Sigmoid colon (tissue), 7 donors: ENCODE data around the gene ATP1A1. TPM values are rescaled to one million over a fixed set of nuclear protein-coding genes. Genes with fewer than 3 reads are reported as not detected.

Experiments used
- DNase-seq: peaks from one replicate; pipeline ENCODE4 v3.0.0-alpha.2; 2019
- H3K27ac ChIP-seq, 4 donors: fragments of 200-600 bp; sonication (generic); one replicate each; pipeline ENCODE4 v1.5.1; 2016 to 2019; ENCODE audit warnings: mild to moderate bottlenecking in 1 of 4
- H3K27me3 ChIP-seq, 3 donors: fragments of 200-600 bp; sonication (generic); one replicate each; pipeline ENCODE4 v1.5.1; 2019; ENCODE audit warnings: mild to moderate bottlenecking in 1 of 3
- H3K36me3 ChIP-seq, 4 donors: fragments of 200-600 bp; sonication (generic); one replicate each; pipeline ENCODE4 v1.5.1; 2016 to 2019
- H3K4me1 ChIP-seq, 4 donors: fragments of 200-600 bp; sonication (generic); one replicate each; pipeline ENCODE4 v1.5.1; 2017 to 2019
- H3K4me3 ChIP-seq, 4 donors: fragments of 200-600 bp; sonication (generic); one replicate each; pipeline ENCODE4 v1.5.1; 2017 to 2019; ENCODE audit warnings: mild to moderate bottlenecking in 2 of 4, moderate library complexity in 1 of 4
- H3K9me3 ChIP-seq, 4 donors: fragments of 200-600 bp in 3 of 4; sonication (generic) in 3 of 4; one replicate each; pipeline versions ENCODE4 v1.5.1 to v1.6.1; 2013 to 2019
- CTCF ChIP-seq, 4 experiments: fragments of 450-650 bp in 3 of 4; fragments of 200-600 bp in 1 of 4; IDR thresholded peaks; one replicate each; pipeline ENCODE4 v1.5.1; 2016 to 2019; ENCODE audit warnings: antibody characterized with exemption in 4 of 4, mild to moderate bottlenecking in 3 of 4, moderate library complexity in 2 of 4
- EP300 ChIP-seq, 4 donors: sonication (generic); formaldehyde crosslinking; IDR thresholded peaks; one replicate each; pipeline ENCODE4 v1.6.1; 2017; ENCODE audit warnings: antibody characterized with exemption in 4 of 4
- POLR2A ChIP-seq, 2 donors: fragments of 450-650 bp; IDR thresholded peaks; one replicate each; pipeline ENCODE4 v1.6.1; 2016; ENCODE audit warnings: antibody characterized with exemption in 2 of 2, mild to moderate bottlenecking in 2 of 2, moderate library complexity in 2 of 2
- POLR2AphosphoS5 ChIP-seq, 4 donors: sonication (generic); formaldehyde crosslinking; IDR thresholded peaks; one replicate each; pipeline ENCODE4 v1.6.1; 2017; ENCODE audit warnings: antibody characterized with exemption in 4 of 4
- WGBS, 2 donors: extraction: QIAGEN DNeasy Blood & Tissue Kit; methylation state at CpG; one replicate each; pipeline ENCODE4 v1.1.7; 2013; 5-methylcytosine and 5-hydroxymethylcytosine counted together
- intact Hi-C: fragments of 100-400 bp; cut with DNase I; formaldehyde crosslinking; loops from one replicate; pipeline ENCODE4 v1.15.1; 2023
- polyA plus RNA-seq, 3 donors: library from polyadenylated mRNA; stranded (reverse); fragments of 200-250 nt; gene quantifications; one replicate each; pipeline ENCODE4 v1.2.3, GENCODE V29; 2013
- total RNA-seq, 4 donors: library from RNA; depleted of rRNA; stranded (reverse); fragments of >200 nt; gene quantifications; one replicate each; pipeline ENCODE4 v1.1.0, GENCODE V29; 2016
- donor health status: healthy with polysubstance abuse.
- donor health status: Bipolar disorder and iron deficiency.
- donor health status: healthy.

ATP1A1 gene
- total and polyA plus RNA-seq, 7 donors, result 88.6 to 1,099 (median 101) TPM

DNA sequence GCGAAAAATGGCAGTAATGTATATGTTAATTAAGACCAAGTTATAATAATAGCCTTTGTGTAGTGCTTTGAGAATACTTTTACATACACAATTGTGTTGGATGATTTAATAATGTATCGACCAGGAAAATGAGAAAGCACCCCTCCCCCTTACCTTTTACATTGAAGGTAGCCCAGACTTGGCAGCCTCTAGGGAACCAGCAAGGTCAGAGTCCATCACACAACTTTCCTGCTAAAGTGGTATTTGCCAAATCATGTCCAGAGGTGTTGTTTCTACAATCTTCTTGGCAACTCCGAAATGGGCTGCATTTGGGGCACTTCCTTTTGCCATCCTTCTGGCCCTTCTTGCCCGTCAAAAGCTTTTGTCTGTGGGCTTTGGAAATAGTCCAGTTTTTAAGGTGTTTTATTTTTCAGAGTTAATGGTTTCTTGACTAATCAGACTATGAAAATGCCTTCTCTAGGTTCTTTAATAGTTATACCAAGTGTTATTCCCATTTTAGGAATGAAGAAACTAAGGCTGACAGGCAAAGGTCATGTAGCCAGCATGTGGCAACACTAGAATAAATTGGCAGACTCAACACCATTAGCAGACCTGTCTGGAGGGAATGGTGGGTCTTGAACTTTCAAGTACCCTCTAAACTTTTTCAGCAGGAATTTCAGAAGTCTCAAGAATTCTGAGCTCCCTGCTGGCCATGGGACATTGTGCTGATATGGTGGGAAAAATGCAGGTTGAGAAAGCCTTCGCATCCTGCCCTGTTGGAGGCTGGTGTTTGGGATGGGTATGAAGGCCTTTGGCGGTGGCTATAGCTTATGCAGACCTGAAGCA, 6.8 kb downstream of the ATP1A1 start:
- H3K27ac ChIP-seq, result peak overlapping the region in 2 of 4 donors; percentile 53 to 95
- H3K4me1 ChIP-seq, result peaks cover 0 to 71% (median 58%) of the 10 kb centered on the region in 4 donors
- DNase-seq, result no peak
- TF ChIP-seq POLR2AphosphoS5 (IDR thresholded peaks at IDR 0.05) (no peak), EP300 (IDR thresholded peaks at IDR 0.05) (no peak), POLR2A (IDR thresholded peaks at IDR 0.05) (no peak), CTCF (IDR thresholded peaks at IDR 0.05) (no peak)
- H3K9me3 ChIP-seq, result no peaks in the 10 kb centered on the region
- intact Hi-C loops, result loop anchor here (2.0 to 10.0 kb wide), 4 partner anchors 39 to 535 kb away; partner anchors contain the start of gene CD58
- peaks cover 0 to 10% (median under 1%) of the 10 kb centered on the region in 4 donors for H3K36me3 ChIP-seq
- no peak overlapping the region for H3K4me3 ChIP-seq
- WGBS, 2 donors, result 52 to 84% methylated on average over 6 of the region's 6 CpGs
- H3K27me3 ChIP-seq, result no peaks in the 10 kb centered on the region

GRCh38 chr1:116380499-116381242, 7.6 kb downstream of the ATP1A1 start:
- Histone ChIP-seq H3K27me3 (no peaks in the 10 kb centered on the region), H3K4me3 (no peak overlapping the region), H3K9me3 (no peaks in the 10 kb centered on the region), H3K4me1 (peaks cover 0 to 64% (median 51%) of the 10 kb centered on the region in 4 donors), H3K36me3 (peaks cover 0 to 18% (median 6%) of the 10 kb centered on the region in 4 donors), H3K27ac (peak overlapping the region in 1 of 4 donors; percentile 53)
- WGBS, 2 donors, result 60 to 67% methylated on average over 7 of the region's 7 CpGs
- TF ChIP-seq CTCF (IDR thresholded peaks at IDR 0.05), result no peak
- peak in 1 of 4 donors; percentile 24 for TF ChIP-seq POLR2AphosphoS5 (IDR thresholded peaks at IDR 0.05)
- intact Hi-C loops, result no loop called here
- DNase-seq, result no peak

DNA sequence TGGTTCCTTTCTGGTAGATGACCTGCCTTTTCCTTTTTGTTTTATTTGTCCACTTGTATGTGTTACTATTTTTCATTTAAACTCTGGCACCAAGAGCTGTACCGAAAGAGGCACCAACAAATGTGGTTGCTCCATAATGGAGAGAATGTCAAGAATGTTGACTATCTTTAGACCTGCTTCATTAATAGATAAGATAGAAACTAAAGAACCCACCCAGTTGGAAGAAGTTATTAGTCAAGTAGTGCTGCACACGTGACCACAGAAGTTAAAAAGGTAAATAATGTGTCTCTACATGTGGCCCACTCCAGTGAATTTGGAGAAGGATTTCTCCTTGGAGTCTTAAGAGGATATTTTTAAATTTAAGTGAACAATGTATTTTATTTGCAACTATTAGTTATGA, 9.3 kb downstream of the ATP1A1 start:
- H3K27me3 ChIP-seq, result no peaks in the 10 kb centered on the region
- H3K27ac ChIP-seq, result no peak overlapping the region
- WGBS, 2 donors, result 73 to 81% methylated on average over 2 of the region's 2 CpGs
- peaks cover 9 to 34% (median 12%) of the 10 kb centered on the region in 4 donors for H3K36me3 ChIP-seq
- peaks cover 0 to 48% (median 34%) of the 10 kb centered on the region in 4 donors for H3K4me1 ChIP-seq
- intact Hi-C loops, result no loop called here
- DNase-seq, result no peak
- no peaks in the 10 kb centered on the region for H3K9me3 ChIP-seq
- TF ChIP-seq POLR2AphosphoS5 (IDR thresholded peaks at IDR 0.05) (no peak), EP300 (IDR thresholded peaks at IDR 0.05) (no peak), POLR2A (IDR thresholded peaks at IDR 0.05) (no peak), CTCF (IDR thresholded peaks at IDR 0.05) (no peak)
- no peak overlapping the region for H3K4me3 ChIP-seq

DNA sequence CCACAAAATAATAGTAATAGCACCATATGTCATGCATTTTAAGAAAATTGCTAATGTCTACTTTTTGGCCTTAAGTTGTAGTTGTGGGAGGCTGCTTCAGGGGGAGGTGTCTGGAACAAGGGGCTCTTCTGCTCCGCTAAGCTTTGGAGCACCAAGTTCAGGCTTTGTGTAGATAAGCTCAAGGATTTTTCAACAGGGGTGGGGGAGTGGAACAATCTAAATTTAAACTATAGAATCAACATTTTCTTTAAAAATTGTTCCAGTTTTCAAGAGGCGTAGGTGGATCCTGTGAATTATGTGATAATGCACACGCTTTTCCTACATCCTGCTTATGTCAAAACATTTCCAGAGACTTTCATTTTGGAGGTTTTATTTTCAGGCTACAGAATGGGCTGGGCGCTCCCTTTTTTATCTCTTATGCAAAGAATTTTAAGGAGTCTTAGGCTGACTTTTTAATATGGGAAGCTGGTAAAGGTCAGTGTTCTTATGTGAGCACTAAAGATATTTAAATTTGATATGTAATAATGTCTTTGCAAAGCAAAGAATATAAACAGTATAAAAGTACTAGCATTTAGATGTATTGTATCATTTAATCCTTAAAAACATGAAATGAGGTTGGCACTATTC, 9.9 kb downstream of the ATP1A1 start:
- peaks cover 0 to 42% (median 28%) of the 10 kb centered on the region in 4 donors for H3K4me1 ChIP-seq
- 88 to 90% methylated on average over 4 of the region's 4 CpGs for WGBS, 2 donors
- H3K36me3 ChIP-seq, result peaks cover 15 to 41% (median 18%) of the 10 kb centered on the region in 4 donors
- no peaks in the 10 kb centered on the region for H3K27me3 ChIP-seq
- no peak overlapping the region for H3K4me3 ChIP-seq
- no peak overlapping the region for H3K27ac ChIP-seq
- DNase-seq, result no peak
- intact Hi-C loops, result no loop called here
- TF ChIP-seq POLR2AphosphoS5 (IDR thresholded peaks at IDR 0.05), result no peak
- TF ChIP-seq CTCF (IDR thresholded peaks at IDR 0.05), result no peak
- no peak for TF ChIP-seq EP300 (IDR thresholded peaks at IDR 0.05)
- TF ChIP-seq POLR2A (IDR thresholded peaks at IDR 0.05), result no peak
- no peaks in the 10 kb centered on the region for H3K9me3 ChIP-seq
